GM12874 (cell line): Measurements from ENCODE around the gene U2AF2.

Experiments used
- TF ChIP-seq, protein P1 (sequence below): IDR thresholded peaks from 2 replicates; pipeline ENCODE4 v1.5.1; 2011; ENCODE audit warnings: low read depth, mild to moderate bottlenecking, control low read depth, low read length, moderate library complexity; ENCODE audit not compliant: insufficient read depth

The U2AF2 gene

DNA sequence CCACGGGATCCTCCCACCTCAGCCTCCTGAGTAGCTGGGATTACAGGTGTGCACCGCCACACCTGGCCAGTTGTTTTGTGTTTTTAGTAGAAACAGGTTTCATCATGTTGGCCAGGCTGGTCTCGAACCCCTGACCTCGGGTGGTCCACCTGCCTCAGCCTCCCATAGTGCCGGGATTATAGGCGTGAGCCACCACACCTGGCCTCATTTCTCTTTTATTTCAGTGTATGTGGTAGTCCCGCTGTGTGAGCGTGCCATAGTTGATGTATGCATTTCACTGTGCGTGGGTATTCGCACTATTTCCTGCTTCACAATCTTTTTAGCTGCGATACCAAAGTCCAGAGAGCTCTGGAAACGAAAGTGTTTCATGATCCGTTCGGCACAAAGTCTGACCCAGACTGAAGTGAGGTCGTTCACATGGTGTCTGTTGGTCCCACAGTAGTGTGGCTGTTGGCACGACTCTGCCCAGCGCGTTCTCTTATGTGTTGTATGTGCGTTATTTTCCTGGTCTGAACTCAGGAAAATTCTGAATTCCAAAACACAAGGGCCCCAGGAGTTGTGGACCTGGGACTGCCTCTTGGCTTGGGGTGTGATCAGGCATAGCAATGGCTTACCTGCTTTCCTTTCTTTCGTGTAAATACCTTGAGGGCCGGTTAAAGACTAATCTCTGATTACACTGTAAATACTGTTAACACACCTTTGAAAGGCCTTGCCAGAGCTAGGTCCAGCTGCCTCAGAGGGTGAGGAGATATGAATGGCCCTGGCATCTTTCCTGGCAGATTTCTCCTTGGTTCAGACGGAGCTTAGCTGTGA lies 28.8 kb downstream of the U2AF2 start:
- TF ChIP-seq, protein P1, sequence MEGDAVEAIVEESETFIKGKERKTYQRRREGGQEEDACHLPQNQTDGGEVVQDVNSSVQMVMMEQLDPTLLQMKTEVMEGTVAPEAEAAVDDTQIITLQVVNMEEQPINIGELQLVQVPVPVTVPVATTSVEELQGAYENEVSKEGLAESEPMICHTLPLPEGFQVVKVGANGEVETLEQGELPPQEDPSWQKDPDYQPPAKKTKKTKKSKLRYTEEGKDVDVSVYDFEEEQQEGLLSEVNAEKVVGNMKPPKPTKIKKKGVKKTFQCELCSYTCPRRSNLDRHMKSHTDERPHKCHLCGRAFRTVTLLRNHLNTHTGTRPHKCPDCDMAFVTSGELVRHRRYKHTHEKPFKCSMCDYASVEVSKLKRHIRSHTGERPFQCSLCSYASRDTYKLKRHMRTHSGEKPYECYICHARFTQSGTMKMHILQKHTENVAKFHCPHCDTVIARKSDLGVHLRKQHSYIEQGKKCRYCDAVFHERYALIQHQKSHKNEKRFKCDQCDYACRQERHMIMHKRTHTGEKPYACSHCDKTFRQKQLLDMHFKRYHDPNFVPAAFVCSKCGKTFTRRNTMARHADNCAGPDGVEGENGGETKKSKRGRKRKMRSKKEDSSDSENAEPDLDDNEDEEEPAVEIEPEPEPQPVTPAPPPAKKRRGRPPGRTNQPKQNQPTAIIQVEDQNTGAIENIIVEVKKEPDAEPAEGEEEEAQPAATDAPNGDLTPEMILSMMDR: no peak

DNA sequence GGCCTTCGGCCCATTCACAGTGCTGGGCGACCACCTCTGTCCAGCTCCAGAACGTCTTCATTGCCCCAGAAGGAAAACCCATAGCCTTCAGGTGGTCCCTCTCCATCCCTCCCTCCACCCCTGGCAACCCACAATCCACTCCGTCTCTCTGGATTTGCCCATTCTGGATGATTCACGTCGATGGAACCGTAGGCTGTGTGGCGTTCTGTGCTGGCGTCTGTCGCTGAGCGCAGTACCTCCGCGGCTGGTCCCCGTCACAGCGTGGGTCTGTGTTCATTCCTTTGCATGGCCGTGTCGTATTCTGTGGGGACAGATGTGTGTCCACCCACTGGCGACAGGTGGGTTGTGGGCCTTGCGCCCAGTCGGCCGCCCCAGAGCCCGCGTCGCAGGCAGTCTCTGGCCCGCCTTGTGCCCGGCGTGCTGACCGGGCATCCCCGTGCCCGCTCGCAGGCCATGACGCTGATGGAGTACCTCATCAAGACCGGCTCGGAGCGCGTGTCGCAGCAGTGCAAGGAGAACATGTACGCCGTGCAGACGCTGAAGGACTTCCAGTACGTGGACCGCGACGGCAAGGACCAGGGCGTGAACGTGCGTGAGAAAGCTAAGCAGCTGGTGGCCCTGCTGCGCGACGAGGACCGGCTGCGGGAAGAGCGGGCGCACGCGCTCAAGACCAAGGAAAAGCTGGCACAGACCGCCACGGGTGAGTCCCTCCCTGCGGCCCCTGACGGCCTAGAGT lies 30.3 kb downstream of the U2AF2 start:
- TF ChIP-seq, protein P1: no peak

DNA sequence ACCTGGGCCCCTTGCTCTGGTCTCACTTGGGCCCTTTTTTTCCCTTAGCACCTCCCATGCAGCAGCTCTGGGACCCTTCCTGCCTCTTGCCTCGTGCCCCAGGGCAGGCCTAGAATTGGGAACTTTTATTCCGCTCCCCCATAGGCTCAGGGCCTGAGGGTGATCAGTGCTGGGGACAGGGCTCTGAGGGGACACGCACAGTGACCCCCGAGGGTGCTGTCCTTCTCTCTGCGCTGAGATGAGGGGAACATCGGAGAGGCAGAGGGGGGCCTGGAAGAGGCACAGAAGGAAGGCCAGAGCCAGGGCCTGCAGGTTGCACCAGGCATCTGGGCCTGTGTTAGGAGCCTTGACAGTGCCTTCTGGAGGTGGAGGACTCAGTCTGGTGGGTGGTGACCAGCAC lies 30.9 kb downstream of the U2AF2 start:
- TF ChIP-seq, protein P1: no peak

DNA sequence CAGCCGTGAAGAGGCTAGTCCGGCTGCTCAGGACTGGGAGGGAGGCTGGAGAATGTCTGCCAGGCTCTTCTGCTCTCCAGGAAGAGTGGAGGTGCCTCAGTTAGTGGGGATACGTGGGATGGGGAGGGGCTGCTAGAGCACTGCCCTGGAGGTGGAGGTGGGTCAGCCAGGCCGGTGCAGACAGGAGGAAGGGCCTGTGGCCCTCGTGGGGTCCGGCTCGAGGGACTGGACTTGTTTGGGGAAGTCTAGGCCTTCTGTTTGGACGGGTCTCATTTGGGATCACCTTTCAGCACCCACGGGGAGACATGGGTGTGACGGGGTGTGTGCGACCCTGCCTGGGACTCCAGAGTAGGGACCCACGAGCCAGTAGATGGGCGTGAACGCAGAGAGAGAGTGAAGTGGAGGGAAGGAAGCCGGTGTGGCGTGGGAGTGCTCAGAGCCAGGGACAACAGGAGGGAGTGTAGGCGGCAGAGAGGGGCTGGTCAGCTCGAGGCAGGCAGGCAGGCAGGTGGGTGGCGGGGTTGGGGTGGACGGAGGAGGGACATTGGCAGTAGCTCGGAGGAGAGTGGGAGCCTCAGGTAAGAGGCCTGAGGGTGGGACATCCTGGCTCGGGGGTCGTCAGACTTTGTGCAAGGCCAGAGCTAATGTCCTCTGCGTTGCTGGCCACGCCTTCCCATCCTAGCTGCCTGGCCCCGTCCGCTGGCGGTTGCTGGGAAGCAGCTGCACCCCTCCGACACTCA lies 31.6 kb downstream of the U2AF2 start:
- TF ChIP-seq, protein P1: no peak

DNA sequence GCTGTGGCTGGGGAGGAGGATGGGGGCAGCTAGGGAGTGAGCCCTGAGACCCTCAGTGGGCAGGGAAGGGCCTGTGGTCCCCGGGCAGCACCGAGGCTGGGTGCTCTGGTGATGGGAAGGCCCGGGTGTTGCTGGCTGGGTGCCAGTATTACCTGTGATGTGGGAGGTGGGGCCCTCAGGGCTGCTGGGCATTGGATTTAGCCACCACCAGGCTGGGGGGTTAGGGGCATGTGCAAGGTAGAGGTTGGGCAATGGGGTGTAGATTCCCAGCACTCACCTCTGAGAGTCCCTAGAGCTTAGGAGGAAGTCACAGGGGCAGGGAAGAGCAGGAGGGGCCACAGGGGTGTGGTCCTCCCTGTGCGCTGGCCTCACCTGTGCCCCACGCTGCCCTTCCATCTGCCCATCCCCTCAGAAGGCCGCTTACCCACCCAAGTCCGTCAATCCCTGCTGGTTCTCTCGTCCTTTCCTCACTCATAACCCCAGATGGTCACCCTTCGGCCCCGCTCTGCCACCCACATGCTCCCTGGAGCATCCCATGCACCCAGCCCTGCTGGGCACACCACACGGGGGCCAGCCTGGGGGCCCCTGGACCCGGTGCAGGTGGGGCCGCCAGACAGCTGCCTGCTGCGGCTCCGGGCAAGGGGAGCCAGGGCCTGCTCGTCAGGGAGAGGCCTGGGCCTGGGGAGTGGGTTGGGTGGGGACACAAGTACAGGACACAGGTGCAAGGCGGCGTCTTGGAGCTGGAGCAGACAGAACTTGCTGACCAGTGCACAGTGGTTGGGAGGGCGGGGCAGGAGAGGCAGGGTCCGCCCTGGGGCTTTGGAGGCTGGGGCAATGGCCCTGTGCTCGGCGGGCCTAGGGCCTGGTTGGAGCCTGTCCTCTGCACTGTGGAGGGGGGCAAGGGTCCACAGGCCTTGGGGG lies 32.7 kb downstream of the U2AF2 start:
- TF ChIP-seq, protein P1: no peak

DNA sequence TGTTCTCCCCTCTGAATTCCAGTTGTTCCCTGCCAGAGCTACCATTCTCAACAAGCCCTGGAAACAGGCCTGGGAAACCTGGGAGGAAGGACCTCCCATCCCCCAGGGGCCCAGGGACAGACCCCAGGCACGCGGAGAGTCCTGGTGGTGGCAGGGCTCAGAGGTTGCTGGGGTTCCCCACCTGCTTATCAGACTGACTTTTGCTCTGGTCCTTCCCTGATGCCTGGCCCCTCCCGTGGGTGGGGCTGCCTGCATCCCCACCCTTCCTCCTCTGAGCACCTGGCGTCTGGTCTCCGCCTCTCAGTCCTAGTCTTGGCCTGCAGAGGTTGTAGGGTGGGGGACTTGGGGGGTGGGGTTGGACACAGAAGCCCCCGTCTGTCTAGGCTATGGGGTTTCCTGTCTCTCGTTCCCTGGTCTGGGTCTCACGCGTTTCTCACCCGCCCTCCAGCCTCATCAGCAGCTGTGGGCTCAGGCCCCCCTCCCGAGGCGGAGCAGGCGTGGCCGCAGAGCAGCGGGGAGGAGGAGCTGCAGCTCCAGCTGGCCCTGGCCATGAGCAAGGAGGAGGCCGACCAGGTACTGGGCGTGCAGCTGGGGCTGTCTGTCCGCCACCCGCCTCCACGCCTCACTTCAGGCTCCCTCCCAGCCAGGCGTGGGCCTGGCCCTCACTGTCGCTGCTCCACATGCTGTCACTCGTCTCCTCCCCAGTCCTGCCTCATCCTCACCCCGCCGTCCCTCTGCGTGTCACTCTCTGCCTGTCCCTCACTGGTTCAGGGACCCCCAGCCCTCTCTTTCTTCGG lies 33.8 kb downstream of the U2AF2 start:
- TF ChIP-seq, protein P1: no peak
